Caki2 (cell line): ENCODE results near the gene TEAD1. TPM values are rescaled to one million over a fixed set of nuclear protein-coding genes. Genes with fewer than 3 reads are reported as not detected.

Source experiments
- DNase-seq: peaks from one replicate; pipeline ENCODE4 v3.0.0-alpha.2; 2015; ENCODE audit warnings: low read depth
- in situ Hi-C: cut with HindIII; loops from 2 replicates; pipeline ENCODE4 v1.10.0; 2016; ENCODE audit warnings: low sequenced_read_pairs, low pct_unique_long_range_greater_than_20kb, mixed read lengths
- total RNA-seq: library from RNA; depleted of rRNA; stranded (reverse); fragments of >200 nt; shearing (Covaris generic); gene quantifications from 2 replicates; pipeline ENCODE4 v1.2.3, GENCODE V29; 2014; ENCODE audit warnings: low replicate concordance

The TEAD1 gene
- total RNA-seq, 1 experiment from 2014 or later: 26.0 TPM

DNA sequence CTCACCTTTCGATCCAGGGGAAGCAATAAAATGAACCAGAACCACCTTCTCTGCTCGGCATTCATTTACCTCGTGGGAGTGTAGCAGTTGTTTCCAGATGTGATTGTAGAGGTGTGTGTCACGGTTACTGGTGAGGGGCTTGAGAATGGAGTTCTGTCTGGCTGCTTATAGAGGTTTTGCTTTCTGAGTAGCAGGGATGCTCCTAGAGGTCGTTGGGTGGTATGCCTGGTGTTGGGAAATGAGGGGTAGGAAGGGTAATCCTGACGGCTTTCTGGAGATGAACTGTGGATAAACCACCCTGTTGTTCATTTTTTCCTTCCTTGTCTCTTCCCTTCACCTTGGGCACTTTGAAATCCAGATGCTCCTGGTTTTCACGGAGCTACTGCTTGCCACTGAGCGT is 8.1 kb downstream of the TEAD1 start:
- DNase-seq: no peak
- in situ Hi-C loops: loop anchor here (25.0 kb wide), 1 partner anchor 130 kb away; no protein-coding TSS in a partner anchor

DNA sequence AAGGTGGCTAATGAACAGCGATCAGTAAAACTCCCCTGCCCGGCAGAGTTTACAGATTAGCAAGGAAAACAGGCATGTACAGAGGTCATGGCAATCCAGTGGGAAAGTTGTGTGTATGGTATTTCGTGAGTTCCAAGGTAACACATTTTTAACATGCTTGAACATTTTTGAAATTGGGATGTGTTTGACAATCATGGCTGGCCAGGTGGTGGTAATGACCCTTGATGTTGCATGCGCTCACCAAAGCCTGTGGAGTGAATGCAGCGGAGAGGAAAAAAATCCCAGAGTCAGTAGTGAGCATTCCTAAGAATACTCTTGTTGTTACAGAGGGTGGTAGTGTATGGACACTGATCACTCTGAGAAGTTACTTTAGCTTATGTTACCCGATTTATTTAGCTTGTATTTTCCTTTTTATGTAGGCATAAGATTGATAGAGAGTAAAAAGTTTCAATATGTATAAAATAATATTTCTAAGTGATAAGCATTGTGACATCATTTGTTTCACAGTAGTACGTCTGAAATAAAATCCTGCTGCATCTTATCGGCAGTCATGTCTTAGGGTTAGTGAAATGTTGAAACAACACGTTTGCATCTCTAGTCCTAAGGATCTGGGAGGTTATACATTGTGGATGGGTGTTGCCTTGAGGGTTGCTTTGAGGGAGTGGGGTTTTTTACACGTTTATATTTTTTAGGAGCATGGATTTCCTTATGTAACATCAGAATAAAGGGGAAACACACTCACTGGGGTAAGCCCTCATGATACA is 8.7 kb downstream of the TEAD1 start:
- in situ Hi-C loops: loop anchor here (25.0 kb wide), 1 partner anchor 129 kb away; no protein-coding TSS in a partner anchor

DNA sequence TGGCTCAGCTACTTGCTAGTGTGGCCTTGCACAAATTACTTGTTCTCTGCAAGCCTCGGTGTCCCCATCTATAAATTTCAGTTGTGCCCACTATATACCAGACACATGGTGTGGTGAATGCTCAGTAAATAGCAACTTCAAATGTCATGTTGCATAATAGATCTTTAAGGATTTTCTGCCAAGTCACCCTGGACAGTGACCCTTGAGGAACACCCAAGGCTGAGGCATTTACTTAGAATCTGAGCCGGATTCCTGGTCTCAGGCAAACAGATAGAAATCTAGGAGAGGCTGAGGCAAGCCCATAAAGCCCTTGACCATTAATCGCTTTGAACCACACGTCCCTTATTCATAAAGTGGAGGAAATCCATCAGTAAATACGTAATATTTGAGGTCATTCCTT is 9.7 kb downstream of the TEAD1 start:
- in situ Hi-C loops: loop anchor here (25.0 kb wide), 1 partner anchor 128 kb away; no protein-coding TSS in a partner anchor
- peak; percentile 46 for DNase-seq

More for the DNA sequence above, 8.7 kb downstream of the TEAD1 start:
- no peak for DNase-seq

DNA sequence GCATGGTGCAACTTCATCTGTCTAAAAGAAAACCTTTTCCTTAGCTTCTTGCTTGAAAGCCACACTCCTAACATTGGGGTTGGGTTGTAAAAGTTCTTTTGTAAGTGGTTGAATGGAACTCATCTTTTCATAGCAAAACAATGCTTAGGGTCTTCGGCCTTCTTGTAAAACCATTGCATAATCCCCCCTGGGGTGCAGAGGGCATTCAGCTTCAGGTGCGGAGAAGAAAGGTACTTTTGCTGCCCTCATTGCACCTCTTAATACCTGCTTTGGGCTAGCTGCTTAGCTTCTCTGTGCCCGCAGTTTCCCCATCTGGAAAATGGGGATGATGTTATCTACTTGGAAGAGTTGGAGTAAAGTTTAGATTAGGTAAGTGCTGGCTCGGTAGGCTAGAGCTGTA is 10.1 kb downstream of the TEAD1 start:
- DNase-seq: no peak
- in situ Hi-C loops: loop anchor here (25.0 kb wide), 1 partner anchor 128 kb away; no protein-coding TSS in a partner anchor

DNA sequence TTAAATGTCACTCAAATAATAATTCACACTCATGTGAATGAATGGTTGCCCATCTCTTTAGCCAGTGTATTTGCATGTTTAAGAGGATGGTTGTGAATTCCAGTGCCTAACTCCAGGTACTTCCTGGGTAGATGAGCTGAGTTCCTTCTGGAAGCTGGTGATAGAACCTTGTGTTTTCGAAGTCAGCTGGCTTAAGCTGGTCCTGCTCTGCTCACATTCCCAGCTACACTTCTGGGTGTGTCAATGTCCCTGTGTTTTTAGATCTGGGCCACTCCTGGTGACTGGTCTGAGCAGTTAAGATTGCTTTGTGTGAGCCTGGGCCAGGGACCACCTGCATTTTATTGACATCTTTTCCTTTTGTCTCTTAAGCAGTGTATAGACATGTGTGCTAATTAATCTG is 10.6 kb downstream of the TEAD1 start:
- no peak for DNase-seq
- in situ Hi-C loops: loop anchor here (25.0 kb wide), 1 partner anchor 127 kb away; no protein-coding TSS in a partner anchor

DNA sequence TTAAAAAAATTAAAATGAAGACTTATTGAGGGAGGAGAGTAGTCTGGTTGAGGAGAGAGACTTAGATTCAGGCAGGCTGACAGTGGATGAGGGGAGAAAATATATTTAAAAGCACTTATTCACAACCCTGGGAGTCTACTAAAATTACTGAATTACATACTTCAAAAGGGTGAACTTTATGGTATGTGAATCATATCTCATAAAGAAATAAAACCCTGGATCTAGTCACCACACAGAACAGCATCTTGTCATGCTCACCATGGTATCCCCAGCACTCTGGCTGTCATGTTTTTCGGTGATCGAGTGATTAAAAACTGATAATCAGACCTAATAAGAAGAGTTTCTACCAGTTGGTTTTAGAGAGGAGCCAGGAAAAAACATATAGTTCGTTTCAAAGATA is 11.0 kb downstream of the TEAD1 start:
- DNase-seq: no peak
- in situ Hi-C loops: loop anchor here (25.0 kb wide), 1 partner anchor 127 kb away; no protein-coding TSS in a partner anchor

DNA sequence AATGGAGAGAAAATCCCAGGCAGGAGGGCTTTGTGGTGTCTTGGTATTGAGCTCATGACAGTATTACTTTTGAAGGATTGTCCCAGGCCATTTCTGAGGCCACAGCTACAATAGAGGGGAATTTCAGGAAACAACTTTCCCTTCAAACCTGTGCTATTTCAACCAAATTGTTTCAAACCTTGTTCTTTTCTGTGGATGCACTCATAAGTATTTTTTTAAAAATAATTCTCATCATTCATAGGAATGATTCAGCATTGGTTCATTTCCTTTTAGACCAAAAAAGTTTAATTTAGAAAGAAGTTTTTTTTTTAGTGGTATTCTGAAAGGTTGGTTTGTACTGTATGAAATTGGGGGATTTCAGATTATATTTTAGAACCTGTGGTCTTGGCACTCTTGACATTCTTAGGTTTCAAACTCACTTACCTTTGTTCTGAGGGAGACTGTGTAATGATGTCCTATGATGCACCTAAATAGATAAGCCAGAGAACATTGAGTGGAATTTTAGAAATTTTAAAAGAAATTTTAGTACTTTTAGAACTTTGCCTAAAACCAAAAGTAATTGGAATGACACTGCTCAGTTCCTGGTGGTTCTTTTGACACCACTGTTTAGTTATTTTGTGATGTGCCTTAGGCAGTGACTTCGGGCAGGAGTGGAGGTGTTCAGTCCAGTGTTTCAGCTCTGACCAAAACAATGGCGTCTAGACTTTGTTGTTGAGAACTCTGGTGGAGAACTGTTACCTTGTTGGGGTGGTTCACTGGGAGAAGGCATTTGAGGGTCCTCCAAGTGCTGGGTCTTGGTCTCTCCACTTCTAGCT is 12.2 kb downstream of the TEAD1 start:
- in situ Hi-C loops: loop anchor here (25.0 kb wide), 1 partner anchor 126 kb away; no protein-coding TSS in a partner anchor
- no peak for DNase-seq

DNA sequence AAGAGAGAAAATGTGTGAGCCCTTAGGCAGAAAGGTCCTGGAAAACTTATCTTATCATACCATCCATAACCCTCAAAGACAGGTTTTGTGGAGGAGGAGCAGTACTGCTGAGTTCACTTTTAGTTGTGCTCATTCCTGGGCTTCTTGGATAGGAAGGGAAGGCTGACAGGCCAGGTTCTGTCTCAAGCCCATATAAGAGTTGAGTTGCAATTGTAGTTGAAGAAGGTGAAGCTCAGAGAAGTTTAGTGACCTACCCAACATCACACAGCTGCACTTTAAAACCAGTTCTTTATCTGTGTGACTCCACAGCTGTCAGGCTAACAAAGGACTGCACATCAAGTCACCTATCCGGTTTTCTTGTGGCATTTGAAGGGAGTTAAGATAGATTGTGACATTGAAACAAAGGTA is 13.0 kb downstream of the TEAD1 start:
- in situ Hi-C loops: loop anchor here (25.0 kb wide), 1 partner anchor 125 kb away; no protein-coding TSS in a partner anchor
- no peak for DNase-seq

DNA sequence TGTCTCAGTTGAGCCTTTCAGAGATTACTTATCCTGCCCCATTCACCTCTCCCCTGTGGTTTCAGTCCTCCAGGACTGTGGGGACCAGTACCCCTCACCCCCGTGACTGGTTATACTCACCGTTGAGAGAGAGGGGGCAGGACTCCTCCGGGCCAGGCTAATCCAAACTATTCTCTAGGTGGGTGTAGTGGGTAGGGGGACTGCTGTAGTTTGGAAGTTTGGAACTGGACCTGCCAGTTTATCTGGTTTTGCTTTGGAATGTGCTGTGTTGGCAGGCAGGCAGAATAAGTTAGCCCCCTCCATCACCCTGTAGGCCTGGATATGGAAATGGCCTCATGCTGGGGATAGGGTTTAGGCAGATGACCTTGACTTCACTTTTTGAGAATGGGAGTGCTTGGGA is 13.5 kb downstream of the TEAD1 start:
- DNase-seq: no peak
- in situ Hi-C loops: loop anchor here (25.0 kb wide), 1 partner anchor 125 kb away; no protein-coding TSS in a partner anchor

DNA sequence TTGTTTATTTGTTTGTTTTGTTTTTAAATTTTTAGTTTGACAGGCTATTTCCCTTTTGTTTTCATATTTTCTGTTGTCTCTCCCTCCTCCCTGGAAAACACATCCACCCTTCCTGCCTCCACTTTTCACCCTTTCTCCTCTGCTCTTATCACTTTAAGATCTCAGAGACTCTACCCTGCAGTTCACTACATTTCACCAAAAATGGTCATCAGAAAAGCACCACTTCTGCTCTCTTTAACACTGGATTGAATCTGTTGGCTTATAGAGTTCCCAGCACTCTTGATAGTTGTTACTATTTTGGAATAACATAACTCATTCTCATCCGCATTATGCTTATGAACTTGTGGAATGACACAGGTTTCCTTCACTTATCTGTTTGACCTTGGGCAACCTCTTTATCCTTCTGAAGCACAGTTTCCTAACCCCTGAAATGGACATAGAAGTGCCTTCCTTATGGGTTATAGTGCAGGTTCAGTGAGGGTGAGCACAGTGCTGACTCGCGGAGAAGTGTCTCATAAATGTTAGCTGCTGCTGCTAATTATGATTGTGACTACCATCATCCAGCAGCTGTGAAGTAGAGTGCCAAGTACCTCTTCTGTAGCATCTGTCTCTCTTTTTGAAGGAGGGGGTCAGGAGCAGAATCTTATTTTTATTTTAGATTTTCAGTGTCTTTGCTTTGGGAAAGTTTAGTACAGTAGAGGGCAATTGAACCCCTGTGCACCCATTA is 15.0 kb downstream of the TEAD1 start:
- in situ Hi-C loops: loop anchor here (25.0 kb wide), 1 partner anchor 123 kb away; no protein-coding TSS in a partner anchor
- DNase-seq: no peak

DNA sequence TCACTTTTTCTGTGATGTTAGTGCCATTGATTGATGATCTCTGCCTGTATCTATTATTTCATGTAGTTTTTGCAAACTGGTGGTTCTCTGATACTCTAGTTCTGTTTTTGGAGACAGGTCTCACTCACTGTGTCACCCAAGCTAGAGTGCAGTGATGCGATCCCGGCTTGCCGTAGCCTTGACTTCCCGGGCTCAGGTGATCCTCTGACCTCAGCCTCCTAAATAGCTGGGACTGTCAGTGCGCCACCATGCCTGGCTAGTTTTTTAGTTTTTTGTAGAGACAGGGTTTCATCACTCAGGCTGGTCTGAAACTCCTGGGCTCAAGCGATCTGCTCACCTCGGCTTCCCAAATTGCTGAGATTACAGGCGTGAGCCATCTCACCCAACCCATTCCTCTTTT is 16.4 kb downstream of the TEAD1 start:
- in situ Hi-C loops: loop anchor here (25.0 kb wide), 1 partner anchor 122 kb away; no protein-coding TSS in a partner anchor
- no peak for DNase-seq

DNA sequence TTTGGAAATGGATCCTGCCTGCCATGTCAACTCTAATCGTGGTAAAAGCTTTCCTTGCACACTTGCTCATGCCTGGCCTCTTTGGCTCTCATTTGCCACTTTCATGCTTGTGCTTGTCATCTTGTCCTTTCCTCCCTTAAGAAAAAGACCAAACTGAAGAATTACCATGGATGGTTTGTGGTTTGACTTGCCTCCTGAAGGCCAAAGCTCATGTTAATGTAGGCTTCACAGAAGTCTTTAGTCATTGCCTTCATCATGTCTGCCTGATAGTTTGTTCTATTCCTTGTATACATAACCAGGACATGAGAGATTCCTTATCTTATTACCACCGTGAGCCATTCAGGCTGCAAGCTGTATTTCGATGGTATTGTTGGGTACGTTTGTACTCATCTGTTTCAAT is 17.3 kb downstream of the TEAD1 start:
- in situ Hi-C loops: loop anchor here (25.0 kb wide), 1 partner anchor 121 kb away; no protein-coding TSS in a partner anchor
- DNase-seq: no peak

DNA sequence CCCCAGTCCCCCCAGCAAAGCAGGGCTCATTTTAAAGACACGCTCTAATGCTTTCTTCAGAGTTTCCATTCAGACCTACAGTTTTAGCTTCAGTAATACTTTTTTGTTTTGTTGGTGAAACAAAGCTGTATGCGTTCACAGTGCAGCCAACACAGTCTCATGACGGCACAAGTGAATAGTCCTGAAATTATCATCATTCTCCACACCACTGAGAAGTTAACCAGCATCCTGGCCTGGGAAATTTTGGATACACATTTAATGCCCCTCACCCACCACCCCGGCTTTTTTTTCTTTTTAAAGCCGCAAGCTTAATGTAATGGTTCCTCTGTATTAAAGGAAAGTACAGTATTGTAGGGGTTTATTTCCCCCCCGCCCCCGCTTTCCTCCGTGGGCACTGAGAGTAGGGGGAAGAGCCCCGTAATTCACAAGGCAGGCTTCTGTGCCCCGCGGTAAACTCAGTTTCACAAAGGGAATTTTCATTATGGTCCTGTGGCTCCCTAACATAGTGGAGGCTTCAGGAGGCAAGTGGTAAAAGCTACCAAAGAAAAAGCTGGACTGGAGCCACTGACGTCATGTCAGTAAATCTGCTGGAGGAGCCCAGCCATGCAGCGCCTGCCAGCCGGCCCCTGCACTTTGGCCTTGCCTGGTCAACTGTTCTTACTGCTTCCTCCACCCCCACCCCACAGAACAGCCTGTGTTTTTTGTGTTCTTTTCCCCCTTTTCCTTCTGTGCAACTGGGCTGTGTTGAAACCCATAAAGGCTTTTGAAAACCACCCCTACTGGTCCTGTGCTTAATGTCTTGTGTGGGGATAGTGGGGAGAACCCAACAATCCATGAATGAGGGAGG is 18.2 kb downstream of the TEAD1 start:
- in situ Hi-C loops: loop anchor here (25.0 kb wide), 1 partner anchor 120 kb away; no protein-coding TSS in a partner anchor
- peak; percentile 85 for DNase-seq

DNA sequence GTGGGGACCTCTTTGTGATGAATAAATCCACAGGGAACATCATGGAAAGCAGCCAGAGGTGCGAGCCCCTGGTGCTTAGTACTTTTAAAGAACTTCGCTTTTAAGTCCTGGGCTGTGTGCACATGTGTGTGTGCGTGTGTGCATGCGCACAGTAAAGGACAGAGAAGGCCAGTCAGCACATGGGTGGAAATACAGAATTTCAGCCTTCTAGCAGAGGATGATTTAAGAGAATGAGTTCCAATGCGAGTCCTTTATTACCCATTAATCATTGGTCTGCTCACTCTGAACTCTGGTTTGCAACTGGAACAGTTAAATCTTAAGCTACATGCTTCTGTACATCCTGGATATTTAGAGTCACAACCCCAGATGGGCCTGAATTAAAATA is 18.9 kb downstream of the TEAD1 start:
- DNase-seq: no peak
- in situ Hi-C loops: loop anchor here (25.0 kb wide), 1 partner anchor 119 kb away; no protein-coding TSS in a partner anchor

DNA sequence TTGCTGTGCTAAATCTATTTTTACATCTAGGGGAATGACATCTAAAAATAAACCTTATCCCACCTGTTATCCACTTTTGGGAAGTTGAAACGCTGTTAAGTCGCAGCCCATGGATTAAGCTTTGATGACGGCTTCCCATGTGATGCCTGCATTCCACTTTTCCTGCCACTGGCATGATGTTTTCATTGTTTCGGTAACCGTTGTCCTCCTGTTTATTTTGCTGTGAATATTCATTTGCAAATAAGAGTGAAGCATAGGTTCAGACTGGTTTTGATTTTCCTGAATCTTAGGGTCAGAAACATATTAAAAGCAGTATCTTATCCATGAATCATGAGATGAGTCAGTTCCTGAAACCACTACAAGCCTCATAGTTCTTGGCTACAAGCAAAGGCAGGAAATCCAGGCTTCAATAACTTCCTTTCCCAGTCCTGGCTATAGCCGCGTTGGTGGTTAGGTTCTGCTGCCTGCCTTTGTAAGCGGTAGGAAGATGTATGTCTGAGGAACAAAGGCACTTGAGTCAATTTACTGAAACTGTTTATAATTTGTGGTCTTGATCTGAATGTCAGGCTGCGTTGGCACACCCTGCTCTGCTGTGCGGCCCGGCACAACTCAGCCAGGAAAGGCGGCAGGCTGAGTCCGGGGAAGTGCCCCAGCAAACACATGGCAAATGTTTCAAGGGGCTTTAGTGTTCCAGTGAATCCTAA is 19.4 kb downstream of the TEAD1 start:
- in situ Hi-C loops: loop anchor here (25.0 kb wide), 1 partner anchor 119 kb away; no protein-coding TSS in a partner anchor
- DNase-seq: peak; percentile 89

DNA sequence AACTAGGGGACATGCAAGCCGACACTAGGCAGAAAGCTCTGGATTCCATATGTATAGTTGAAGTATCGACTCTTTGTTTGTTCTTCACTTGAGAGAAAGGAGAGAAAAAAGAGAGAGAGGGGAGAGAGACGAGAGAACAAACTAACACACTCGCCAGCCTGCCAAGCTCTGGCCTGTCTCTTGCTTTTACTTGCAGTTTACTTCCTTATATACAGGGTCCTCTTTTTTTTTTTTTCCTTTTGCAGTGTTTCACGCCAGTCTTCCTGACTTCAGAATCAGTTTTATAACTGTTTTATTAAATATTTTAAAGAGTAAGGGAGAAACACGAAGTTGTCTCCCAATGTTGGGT is 19.9 kb downstream of the TEAD1 start:
- no peak for DNase-seq
- in situ Hi-C loops: loop anchor here (25.0 kb wide), 1 partner anchor 118 kb away; no protein-coding TSS in a partner anchor
